ENCODE measurements around the gene CEBPG.

The CEBPG gene

DNA sequence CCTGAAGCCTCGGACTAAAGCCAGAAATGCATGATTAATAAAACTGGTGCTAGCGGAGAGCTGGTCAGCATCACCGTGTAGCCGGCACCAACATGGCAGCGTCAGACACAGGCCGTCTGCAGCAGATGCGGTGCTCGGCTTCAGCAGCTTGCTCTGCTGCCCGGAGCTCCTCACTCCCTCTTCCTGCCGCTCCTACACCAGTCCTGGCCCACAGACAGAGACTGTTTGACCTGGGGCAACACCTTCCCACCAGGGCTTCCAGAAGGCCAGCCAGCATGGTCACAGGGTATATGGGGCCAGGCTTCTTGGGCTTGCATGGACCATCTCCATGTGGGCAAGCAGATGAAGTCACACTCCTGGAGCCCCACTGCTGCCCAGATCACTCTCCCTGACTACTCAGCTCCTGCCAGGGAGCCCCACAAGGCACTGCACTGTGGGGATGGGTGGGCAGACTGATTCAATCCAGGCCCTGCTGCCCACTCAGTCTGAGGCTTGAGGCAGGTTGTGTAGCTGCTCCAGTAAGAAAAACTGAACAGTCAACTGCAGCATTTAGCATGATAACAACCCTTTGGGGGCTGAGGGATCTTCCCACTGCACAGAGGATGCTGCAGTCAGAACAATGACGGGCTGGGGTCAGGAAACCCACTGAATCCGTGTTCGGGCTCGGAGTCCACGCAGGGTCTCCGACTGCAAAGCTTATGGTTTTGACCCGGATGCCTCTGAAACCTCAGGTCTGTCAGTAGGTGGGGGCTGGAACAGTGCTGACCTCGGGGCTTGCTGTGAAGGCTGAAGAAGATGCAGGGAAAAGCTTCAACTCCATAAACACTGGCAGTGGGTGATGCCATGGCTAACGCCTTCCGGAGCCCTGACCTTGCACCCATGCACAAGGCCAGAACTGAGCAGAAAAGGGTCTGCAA lies 45.6 kb downstream of the CEBPG start:
- DNase-seq (ENCODE audit: low spot score): no peak

DNA sequence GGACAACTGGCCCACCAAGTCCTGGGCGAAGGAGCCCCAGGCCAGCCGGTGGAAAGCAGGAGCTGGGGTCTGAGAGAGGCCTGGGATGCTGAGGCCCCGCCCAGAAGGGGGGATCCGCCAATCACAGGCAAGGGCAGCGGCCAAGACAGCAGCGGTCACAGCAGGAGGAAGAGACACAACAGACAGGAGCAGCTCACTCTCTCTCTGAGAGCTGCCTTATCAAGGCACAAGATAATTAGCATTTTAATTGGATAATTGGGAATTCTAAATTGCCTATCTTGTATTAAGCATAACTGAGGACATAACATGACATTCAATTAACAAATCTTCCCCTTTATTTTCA lies 46.2 kb downstream of the CEBPG start:
- peak; percentile 79 for DNase-seq (ENCODE audit: low spot score)

DNA sequence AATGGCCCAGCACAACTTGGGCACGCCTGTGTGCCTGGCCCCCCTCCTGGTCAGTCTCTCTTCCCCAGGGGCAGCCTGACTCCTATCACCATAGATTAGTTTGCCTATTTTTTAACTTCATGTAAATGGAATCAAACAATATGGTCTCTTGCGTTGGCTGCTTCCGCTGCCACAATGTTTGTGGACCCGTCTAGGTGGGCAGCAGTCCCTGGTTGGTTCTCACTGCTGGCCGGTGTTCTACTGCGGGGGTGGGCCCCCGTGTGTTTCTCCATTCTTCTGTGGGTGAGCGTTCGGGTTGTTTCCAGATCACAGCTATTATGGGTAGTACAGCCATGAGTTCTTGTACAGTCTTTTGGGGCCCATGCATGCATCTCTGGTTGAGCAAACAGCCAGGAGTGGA lies 47.3 kb downstream of the CEBPG start:
- DNase-seq (ENCODE audit: low spot score): no peak

DNA sequence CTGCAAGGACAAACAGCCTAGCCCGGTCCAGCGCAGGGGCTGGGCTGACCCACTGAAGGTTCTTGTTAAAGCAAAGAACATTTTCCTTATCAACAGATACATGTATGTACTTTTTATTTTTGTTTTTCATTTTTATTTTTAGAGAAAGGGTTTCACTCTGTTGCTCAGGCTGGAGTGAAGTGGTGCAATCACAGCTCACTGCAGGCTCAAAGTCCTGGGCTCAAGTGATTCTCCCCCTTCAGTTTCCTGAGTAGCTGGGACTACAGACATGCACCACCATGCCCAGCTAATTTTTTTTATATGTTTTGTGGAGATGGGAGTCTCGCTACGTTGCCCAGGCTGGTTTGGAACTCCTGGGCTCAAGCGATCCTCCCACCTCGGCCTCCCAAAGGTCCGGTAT lies 47.9 kb downstream of the CEBPG start:
- DNase-seq (ENCODE audit: low spot score): no peak

DNA sequence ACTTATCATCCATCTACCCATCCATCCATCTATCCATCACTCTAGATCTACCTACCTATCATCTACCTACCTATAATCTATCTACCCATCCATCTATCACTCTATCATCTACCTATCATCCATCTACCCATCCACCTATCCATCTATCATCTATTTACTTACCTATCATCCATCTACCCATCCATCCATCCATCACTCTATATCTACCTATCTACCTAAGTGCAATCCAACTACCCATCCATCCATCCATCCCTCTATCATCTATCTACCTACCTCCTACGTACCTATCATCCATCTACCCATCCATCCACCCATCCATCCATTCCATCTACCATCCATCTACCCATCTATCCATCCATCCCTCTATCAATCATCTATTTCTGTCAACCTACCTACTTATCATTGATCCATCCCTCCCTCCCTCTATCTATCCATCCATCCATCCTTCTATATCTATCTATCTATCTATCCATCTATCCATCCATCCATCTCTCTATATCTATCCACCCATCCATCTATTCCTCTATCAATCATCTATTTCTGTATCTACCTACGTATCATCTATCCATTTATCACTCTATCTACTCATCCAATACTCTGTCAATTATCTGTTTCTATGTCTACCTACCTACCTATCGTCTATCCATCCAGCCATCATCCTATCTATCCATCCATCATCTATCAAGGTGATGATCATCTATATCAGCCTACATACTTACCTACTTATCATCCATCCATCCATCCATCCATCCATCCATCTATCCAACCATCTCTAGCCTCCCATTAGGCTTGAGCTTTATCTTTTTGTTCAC lies 49.1 kb downstream of the CEBPG start:
- no peak for DNase-seq (ENCODE audit: low spot score)

DNA sequence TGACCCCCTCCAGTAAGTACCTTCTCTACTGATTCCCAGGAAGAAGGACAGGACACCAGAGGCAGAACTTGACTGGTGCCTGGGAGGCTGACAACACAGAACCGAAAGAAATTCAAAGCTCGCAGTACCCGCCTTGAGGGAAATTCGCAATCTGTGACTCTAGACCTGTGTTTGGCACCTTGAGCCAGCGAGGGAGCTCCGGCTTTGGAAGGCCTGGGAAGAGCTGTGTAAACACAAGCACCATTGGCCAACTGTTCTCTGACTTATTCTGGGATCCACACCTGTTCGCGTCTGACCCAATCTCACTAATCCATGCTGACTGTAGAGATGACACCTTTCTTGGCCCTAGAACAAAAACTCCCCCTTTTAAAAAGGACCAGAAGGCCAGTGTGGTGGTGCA lies 50.7 kb downstream of the CEBPG start:
- DNase-seq (ENCODE audit: low spot score): no peak

DNA sequence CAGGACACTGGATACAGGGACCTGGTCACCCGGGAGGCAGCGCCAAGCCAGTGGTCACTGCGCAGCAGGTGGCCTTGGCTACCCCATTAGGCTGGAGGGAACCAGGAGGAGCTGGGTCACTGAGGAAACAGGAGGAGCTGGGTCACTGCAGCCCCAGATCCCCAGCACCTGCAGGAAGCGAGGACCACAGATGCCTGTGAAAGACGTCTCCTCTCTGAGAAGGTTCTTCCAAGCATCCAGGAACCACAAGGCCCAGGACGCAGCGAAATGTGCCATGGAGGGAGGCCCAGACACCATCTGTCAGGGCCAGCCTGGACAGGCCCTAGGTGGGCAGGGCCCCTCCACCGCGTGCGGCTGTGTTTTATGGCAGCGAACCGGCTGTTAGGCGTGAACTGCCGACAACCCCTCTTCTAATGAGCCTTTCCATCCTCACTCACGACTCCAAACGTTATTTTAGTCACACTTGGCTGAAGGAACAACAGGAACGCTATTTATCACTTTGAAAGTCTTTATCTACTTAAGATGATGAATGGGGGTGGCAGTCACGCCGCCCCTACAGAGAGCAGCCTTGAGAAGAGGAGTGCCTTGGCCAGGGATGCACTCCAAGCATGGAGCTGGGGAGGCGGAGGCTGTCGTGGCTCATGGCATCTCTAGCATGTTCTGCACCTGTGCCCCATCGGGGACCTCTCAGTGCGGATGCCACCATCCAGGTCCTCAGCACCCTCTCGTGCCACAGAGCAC lies 53.3 kb downstream of the CEBPG start:
- no peak for DNase-seq (ENCODE audit: low spot score)

DNA sequence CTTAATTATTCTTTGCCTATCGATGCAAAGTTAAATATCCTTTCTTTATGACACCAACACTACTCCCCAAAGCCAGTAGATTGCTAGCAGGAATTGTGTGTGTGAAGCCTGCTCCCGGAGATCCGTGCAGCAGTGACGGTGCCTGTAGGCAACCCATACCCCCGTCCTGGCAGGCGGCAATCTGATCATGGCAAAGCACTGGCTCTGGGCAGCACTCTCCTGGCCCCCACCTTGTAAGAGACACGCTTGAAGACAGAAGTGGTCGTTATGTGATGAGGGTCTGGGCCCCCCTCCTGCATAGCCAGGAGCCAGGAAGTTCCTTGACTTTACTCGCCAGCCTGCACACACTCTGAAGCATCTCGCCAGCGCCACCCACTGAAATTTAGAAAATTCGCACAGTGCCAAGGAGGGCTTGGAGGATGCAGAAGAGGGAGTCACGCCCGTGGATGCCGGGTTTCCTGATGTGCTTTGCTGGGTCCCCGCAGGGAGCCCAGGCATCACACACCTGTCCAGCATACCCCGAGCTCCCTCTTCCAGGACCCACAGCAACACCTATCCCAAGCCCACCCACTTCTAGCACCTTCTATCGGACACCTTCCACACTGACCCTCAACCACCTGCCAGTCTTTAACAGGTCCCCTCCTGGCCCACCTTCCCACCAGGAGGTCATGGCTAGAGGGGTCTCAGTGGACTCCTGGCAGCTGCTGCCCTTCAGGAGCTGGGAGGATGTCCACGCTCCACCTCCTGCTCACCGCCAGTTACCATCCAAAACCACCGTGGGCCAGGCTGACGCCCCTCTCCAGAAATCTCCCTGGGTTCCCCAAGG lies 54.5 kb downstream of the CEBPG start:
- DNase-seq (ENCODE audit: low spot score): no peak

DNA sequence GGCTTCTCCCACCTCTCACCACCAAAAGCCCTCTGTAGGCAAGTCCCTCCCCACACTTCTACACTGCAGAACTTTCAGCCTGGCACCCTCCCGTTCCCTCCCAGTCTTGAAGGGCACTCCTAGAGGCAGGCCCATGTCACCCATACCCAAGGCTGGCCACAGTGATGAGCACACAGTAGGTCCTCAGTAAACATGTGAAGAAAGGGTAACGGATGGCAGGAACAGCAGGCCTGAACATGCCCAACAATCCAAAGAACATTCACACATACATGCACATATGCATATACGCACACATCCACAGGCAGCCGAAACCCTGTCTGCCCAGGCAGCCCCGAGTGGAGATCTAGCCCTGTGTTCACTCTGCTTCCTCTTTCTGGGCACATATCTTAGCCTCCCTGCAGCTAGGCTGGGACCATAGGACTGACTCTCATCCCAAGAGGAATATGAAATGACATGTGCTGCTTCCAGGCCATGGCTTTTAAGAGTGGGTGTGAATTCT lies 55.2 kb downstream of the CEBPG start:
- no peak for DNase-seq (ENCODE audit: low spot score)

DNA sequence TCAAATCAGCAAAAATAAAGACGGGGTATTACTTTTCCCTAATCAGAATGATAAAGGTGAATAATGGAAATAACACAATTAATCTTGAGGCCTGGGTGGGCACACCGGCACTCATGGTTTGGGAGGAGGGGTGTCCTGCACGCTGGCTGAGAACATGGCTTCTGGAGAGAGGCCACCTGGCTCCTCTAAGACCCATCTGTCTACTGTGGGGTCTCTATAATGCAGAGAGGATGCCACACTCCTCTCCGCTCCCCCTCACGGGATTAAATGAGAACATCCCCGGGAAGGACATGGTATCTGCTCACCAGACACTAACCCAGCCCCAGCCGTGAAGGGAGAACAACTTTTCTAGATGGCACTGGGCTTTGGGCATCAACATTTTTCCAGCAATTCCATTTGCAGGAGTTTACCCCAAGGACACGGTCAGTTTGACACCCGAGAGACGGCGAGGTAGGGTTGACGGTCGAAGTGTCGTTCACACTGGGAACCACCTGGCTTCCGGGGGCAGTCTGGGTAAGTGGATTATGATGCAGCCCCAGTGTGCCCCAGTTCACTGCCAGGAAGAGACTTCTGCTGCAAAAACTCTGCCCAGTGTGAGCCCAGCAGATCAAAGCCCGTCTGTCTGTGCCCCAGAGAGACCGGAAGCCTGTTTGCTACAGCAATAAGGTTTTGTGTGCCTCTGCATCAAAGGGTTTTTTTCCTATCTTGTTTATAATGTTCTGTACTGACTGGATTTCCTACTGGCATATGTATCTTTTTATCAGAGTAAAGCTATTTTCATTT lies 56.6 kb downstream of the CEBPG start:
- no peak for DNase-seq (ENCODE audit: low spot score)

DNA sequence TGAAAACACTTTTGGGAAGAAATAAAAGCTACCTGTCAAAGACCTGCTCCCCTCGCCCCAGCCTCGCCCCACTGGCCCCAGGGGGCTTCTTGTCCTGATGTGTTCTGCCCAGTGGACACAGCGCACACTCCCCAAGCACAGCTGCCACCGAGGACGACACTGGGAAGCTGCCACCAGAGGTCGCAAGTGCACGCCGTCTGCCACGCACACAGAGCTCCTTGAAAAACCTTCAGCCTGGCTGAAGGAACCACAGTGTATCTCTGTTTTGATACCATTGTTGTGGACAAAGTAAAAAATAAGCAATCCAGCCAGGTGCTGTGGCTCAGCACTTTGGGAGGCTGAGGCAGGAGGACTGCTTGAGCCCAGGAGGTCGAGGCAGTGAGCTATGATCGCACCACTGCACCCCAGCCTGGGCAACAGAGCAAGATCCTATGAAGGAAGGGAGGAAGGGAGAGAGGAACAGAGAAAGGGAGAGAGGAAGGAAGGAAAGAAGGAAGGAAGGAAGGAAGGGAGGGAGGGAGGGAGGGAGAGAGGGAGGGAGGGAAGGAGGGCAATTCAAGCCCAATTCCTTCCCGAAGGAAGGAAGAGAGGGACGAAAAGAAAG lies 57.3 kb downstream of the CEBPG start:
- DNase-seq (ENCODE audit: low spot score): peak; percentile 74

DNA sequence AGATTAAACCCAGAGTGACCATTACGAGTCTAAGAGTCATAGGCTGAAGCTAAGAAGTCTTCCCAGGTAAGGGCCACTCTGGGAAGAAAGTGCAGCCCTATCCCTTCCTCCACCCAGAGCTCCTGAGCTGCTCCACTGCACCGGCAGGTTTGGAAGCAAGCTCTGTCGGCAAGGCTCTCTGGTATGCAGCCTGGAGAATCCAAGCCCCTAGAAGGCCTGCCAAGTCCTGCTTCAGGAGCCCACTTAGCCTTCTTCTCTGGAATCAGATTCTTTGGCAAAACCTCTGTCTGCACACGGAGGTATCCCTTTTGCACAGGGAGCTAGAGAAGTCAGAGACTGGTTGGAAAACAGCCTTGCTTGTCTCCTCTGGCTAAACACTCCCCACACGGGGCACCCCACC lies 58.5 kb downstream of the CEBPG start:
- DNase-seq (ENCODE audit: low spot score): no peak

Measured in SK-N-DZ (cell line).